Endothelial cell of umbilical vein (primary cell): ENCODE measurements around the gene MTF1.

Experiments used
- CTCF ChIP-seq, 2 donors: IDR thresholded peaks; 1 replicate in 1 of 2; 2 replicates in 1 of 2; pipeline ENCODE4 v1.5.1; 2011; ENCODE audit warnings: low read length in 2 of 2, mild to moderate bottlenecking in 2 of 2, moderate library complexity in 2 of 2, control low read depth in 1 of 2, inconsistent platforms in 1 of 2, low read depth in 1 of 2; ENCODE audit not compliant: insufficient read depth in 1 of 2; ENCODE audit errors: extremely low read depth in 1 of 2
- EZH2 ChIP-seq: IDR thresholded peaks from 2 replicates; pipeline ENCODE4 v1.6.1; 2012; ENCODE audit warnings: borderline replicate concordance, low read depth, mild to moderate bottlenecking, moderate library complexity, low read length, inconsistent platforms; ENCODE audit not compliant: severe bottlenecking
- FOS ChIP-seq: IDR thresholded peaks from 2 replicates; pipeline ENCODE4 v1.6.1; 2011; ENCODE audit warnings: mild to moderate bottlenecking, low read length, moderate library complexity, borderline replicate concordance; ENCODE audit not compliant: insufficient read depth
- MAX ChIP-seq: IDR thresholded peaks from 2 replicates; pipeline ENCODE4 v1.6.1; 2011; ENCODE audit not compliant: insufficient read depth, insufficient read length
- POLR2A ChIP-seq: IDR thresholded peaks from 2 replicates; pipeline ENCODE4 v1.6.1; 2012; ENCODE audit warnings: low read depth, mild to moderate bottlenecking, control low read depth, low read length
- POLR2AphosphoS5 ChIP-seq: IDR thresholded peaks from 2 replicates; pipeline ENCODE4 v1.6.1; 2012; ENCODE audit warnings: low read depth, mild to moderate bottlenecking, control low read depth, low read length, moderate library complexity; ENCODE audit not compliant: insufficient read depth

GRCh38 chr1:37849480-37849879, 9.9 kb downstream of the MTF1 start:
- TF ChIP-seq CTCF (IDR thresholded peaks at IDR 0.05; ENCODE audit: extremely low read depth in 1 of 2, insufficient read depth in 1 of 2, low read depth in 1 of 2, low read length in 2 of 2) (no peak), EZH2 (no peak), POLR2A (no peak), MAX (no peak), FOS (no peak), POLR2AphosphoS5 (no peak)
